MCF 10A (cell line): ENCODE results near the gene TTC7B. TPM values are rescaled to one million over a fixed set of nuclear protein-coding genes. Genes with fewer than 3 reads are reported as not detected.

Source experiments
- BruUV-seq: library from RNA; stranded (reverse); fragments of 400-500 nt; replicated peaks from 2 replicates; lab custom pipeline; 2021; lab: Mats Ljungman, UMichigan
- CTCF ChIA-PET: fragments of 300-600 bp; sonication (Branson Sonifier 250); formaldehyde crosslinking; extraction: SDS; loops from one replicate; lab custom pipeline; 2021; ENCODE audit warnings: antibody characterized with exemption, inconsistent platforms; lab: Yijun Ruan, JAX
- POLR2A ChIA-PET: fragments of 300-600, 350-650 bp; sonication (Branson Sonifier 250); formaldehyde crosslinking; extraction: SDS; loops from one replicate; lab custom pipeline; 2020; ENCODE audit warnings: antibody characterized with exemption, inconsistent platforms; lab: Yijun Ruan, JAX
- DNase-seq: peaks from one replicate; pipeline ENCODE4 v3.0.0-alpha.2; 2018; ENCODE audit not compliant: unreplicated experiment
- H3K27ac Mint-ChIP-seq: one replicate; pipeline ENCODE4 v1.8.0; 2022; ENCODE audit warnings: mild to moderate bottlenecking, low read depth, mixed read lengths; ENCODE audit not compliant: unreplicated experiment
- H3K27me3 Mint-ChIP-seq: one replicate; pipeline ENCODE4 v1.8.0; 2022; ENCODE audit warnings: mixed read lengths; ENCODE audit not compliant: insufficient read depth, unreplicated experiment
- H3K36me3 Mint-ChIP-seq: one replicate; pipeline ENCODE4 v1.8.0; 2022; ENCODE audit warnings: mild to moderate bottlenecking, moderate library complexity, mixed read lengths; ENCODE audit not compliant: insufficient read depth, unreplicated experiment
- H3K4me1 Mint-ChIP-seq: one replicate; pipeline ENCODE4 v1.8.0; 2022; ENCODE audit warnings: mixed read lengths; ENCODE audit not compliant: insufficient read depth, unreplicated experiment
- H3K4me3 Mint-ChIP-seq: one replicate; pipeline ENCODE4 v1.8.0; 2022; ENCODE audit warnings: mild to moderate bottlenecking, moderate library complexity, mixed read lengths; ENCODE audit not compliant: unreplicated experiment
- H3K9me3 Mint-ChIP-seq: one replicate; pipeline ENCODE4 v1.8.0; 2022; ENCODE audit warnings: mixed read lengths; ENCODE audit not compliant: unreplicated experiment
- intact Hi-C: fragments of 100-400 bp; cut with micrococcal nuclease; formaldehyde crosslinking; loops from 2 replicates; pipeline ENCODE4 v1.14.1; 2022
- total RNA-seq: library from RNA; stranded (reverse); gene quantifications from 2 replicates; pipeline ENCODE4 v1.2.3, GENCODE V29; 2022
- TF ChIP-seq, protein P1 (sequence below): fragments of 200-600 bp; IDR thresholded peaks from one replicate; pipeline ENCODE4 v1.8.0; 2022; ENCODE audit warnings: antibody characterized with exemption, mild to moderate bottlenecking; ENCODE audit not compliant: unreplicated experiment

The TTC7B gene
- total RNA-seq, 1 experiment from 2014 or later, result 31.1 TPM

GRCh38 chr14:90758028-90758889, 58.0 kb downstream of the TTC7B start:
- H3K4me1 Mint-ChIP-seq, result no peaks in the 10 kb centered on the region
- H3K27me3 Mint-ChIP-seq, result no peaks in the 10 kb centered on the region
- ChIA-PET CTCF (interaction anchor here (0.5 to 4.2 kb wide), 46 partner anchors 8 to 1279 kb away, joined by 3 to 36 read pairs (median 4); partner anchors contain the start of gene CALM1), POLR2A (interaction anchor here (0.7 to 1.8 kb wide), 8 partner anchors 25 to 361 kb away, joined by 3 to 8 read pairs (median 4); partner anchors contain the start of gene CALM1)
- BruUV-seq, result no TSS peak
- peak; percentile 87 for DNase-seq
- intact Hi-C loops, result loop anchor here (1.0 to 2.0 kb wide), 2 partner anchors 359 to 457 kb away; no protein-coding TSS in a partner anchor
- H3K4me3 Mint-ChIP-seq, result peak overlapping the region; percentile 72
- TF ChIP-seq, protein P1, sequence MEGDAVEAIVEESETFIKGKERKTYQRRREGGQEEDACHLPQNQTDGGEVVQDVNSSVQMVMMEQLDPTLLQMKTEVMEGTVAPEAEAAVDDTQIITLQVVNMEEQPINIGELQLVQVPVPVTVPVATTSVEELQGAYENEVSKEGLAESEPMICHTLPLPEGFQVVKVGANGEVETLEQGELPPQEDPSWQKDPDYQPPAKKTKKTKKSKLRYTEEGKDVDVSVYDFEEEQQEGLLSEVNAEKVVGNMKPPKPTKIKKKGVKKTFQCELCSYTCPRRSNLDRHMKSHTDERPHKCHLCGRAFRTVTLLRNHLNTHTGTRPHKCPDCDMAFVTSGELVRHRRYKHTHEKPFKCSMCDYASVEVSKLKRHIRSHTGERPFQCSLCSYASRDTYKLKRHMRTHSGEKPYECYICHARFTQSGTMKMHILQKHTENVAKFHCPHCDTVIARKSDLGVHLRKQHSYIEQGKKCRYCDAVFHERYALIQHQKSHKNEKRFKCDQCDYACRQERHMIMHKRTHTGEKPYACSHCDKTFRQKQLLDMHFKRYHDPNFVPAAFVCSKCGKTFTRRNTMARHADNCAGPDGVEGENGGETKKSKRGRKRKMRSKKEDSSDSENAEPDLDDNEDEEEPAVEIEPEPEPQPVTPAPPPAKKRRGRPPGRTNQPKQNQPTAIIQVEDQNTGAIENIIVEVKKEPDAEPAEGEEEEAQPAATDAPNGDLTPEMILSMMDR, result peak; percentile 75
- no peak overlapping the region for H3K27ac Mint-ChIP-seq
- no peaks in the 10 kb centered on the region for H3K36me3 Mint-ChIP-seq
- H3K9me3 Mint-ChIP-seq, result no peaks in the 10 kb centered on the region

- Mint-ChIP-seq H3K36me3 (no peaks in the 10 kb centered on the region), H3K27me3 (no peaks in the 10 kb centered on the region), H3K4me3 (peak overlapping the region; percentile 21), H3K4me1 (no peaks in the 10 kb centered on the region), H3K9me3 (no peaks in the 10 kb centered on the region), H3K27ac (no peak overlapping the region)
- no TSS peak for BruUV-seq
- TF ChIP-seq, protein P1, result no peak
- intact Hi-C loops, result no loop called here
- ChIA-PET POLR2A (interaction anchor here (1.2 to 1.8 kb wide), 2 partner anchors 134 to 360 kb away, joined by 4 to 5 read pairs; partner anchors contain the start of gene CALM1), CTCF (interaction anchor here (0.7 to 3.0 kb wide), 9 partner anchors 9 to 719 kb away, joined by 3 to 14 read pairs (median 4); no protein-coding TSS in a partner anchor)
- DNase-seq, result no peak
Measured at GRCh38 chr14:90757452-90757851, 58.8 kb downstream of the TTC7B start.

- TF ChIP-seq, protein P1, result no peak
- H3K4me3 Mint-ChIP-seq, result no peak overlapping the region
- intact Hi-C loops, result no loop called here
- no peaks in the 10 kb centered on the region for H3K36me3 Mint-ChIP-seq
- H3K27me3 Mint-ChIP-seq, result no peaks in the 10 kb centered on the region
- H3K27ac Mint-ChIP-seq, result no peak overlapping the region
- POLR2A ChIA-PET, result interaction anchor here (0.9 kb wide), 1 partner anchor 120 kb away, joined by 3 read pairs; no protein-coding TSS in a partner anchor
- H3K9me3 Mint-ChIP-seq, result no peaks in the 10 kb centered on the region
- no peak for DNase-seq
- no peaks in the 10 kb centered on the region for H3K4me1 Mint-ChIP-seq
- no TSS peak for BruUV-seq
- CTCF ChIA-PET, result interaction anchor here (1.1 to 3.0 kb wide), 2 partner anchors 455 kb away, joined by 3 to 14 read pairs; no protein-coding TSS in a partner anchor
Measured at GRCh38 chr14:90756755-90757345, 59.4 kb downstream of the TTC7B start.
